ENCODE data around the gene HOXA6.
A peak's percentile ranks its signal among the peaks of the same experiment; 100 is the strongest.

Gene HOXA6

GRCh38 chr7:27188386-27189294 lies 41.1 kb upstream of the HOXA6 start:
- peaks cover 99% of the 10 kb centered on the region for H3K27me3 ChIP-seq (ENCODE audit: control insufficient read depth, insufficient read depth, low read length)
- peak overlapping the region; percentile 43 for H3K4me3 ChIP-seq (ENCODE audit: low read depth, low read length)
- H3K9ac ChIP-seq (ENCODE audit: low read depth, low read length) = no peak overlapping the region

GRCh38 chr7:27187475-27188385 lies 40.2 kb upstream of the HOXA6 start:
- H3K36me3 ChIP-seq (ENCODE audit: control insufficient read depth, insufficient read depth, low read length) = no peaks in the 10 kb centered on the region
- peaks cover 99% of the 10 kb centered on the region for H3K27me3 ChIP-seq (ENCODE audit: control insufficient read depth, insufficient read depth, low read length)
- no peaks in the 10 kb centered on the region for H3K9me3 ChIP-seq (ENCODE audit: control insufficient read depth, insufficient read depth, low read length)
- peak overlapping the region; percentile 43 for H3K4me3 ChIP-seq (ENCODE audit: low read depth, low read length)
- peaks cover 8% of the 10 kb centered on the region for H3K4me1 ChIP-seq (ENCODE audit: control insufficient read depth, insufficient read depth, low read length)
- H3K9ac ChIP-seq (ENCODE audit: low read depth, low read length) = no peak overlapping the region

More at GRCh38 chr7:27188386-27189294, 41.1 kb upstream of the HOXA6 start:
- H3K9me3 ChIP-seq (ENCODE audit: control insufficient read depth, insufficient read depth, low read length) = no peaks in the 10 kb centered on the region
- H3K4me1 ChIP-seq (ENCODE audit: control insufficient read depth, insufficient read depth, low read length) = peaks cover 8% of the 10 kb centered on the region
- no peaks in the 10 kb centered on the region for H3K36me3 ChIP-seq (ENCODE audit: control insufficient read depth, insufficient read depth, low read length)

GRCh38 chr7:27186668-27187474 lies 39.3 kb upstream of the HOXA6 start:
- Histone ChIP-seq H3K27me3 (ENCODE audit: control insufficient read depth, insufficient read depth, low read length) (peaks cover 99% of the 10 kb centered on the region), H3K4me1 (ENCODE audit: control insufficient read depth, insufficient read depth, low read length) (peaks cover 8% of the 10 kb centered on the region), H3K9ac (ENCODE audit: low read depth, low read length) (no peak overlapping the region), H3K4me3 (ENCODE audit: low read depth, low read length) (peak overlapping the region; percentile 26), H3K36me3 (ENCODE audit: control insufficient read depth, insufficient read depth, low read length) (no peaks in the 10 kb centered on the region), H3K9me3 (ENCODE audit: control insufficient read depth, insufficient read depth, low read length) (no peaks in the 10 kb centered on the region)

GRCh38 chr7:27185854-27186667 lies 38.5 kb upstream of the HOXA6 start:
- H3K36me3 ChIP-seq (ENCODE audit: control insufficient read depth, insufficient read depth, low read length) = no peaks in the 10 kb centered on the region
- H3K9ac ChIP-seq (ENCODE audit: low read depth, low read length) = no peak overlapping the region
- peaks cover 8% of the 10 kb centered on the region for H3K4me1 ChIP-seq (ENCODE audit: control insufficient read depth, insufficient read depth, low read length)
- H3K27me3 ChIP-seq (ENCODE audit: control insufficient read depth, insufficient read depth, low read length) = peaks cover 99% of the 10 kb centered on the region
- peak overlapping the region; percentile 4 for H3K4me3 ChIP-seq (ENCODE audit: low read depth, low read length)
- H3K9me3 ChIP-seq (ENCODE audit: control insufficient read depth, insufficient read depth, low read length) = no peaks in the 10 kb centered on the region

GRCh38 chr7:27185013-27185853 lies 37.7 kb upstream of the HOXA6 start, which contains the start of gene HOXA11:
TSS of gene HOXA11 (minus strand) at chr7:27185232. CDS start at chr7:27185144, 88 bp downstream.
- Histone ChIP-seq H3K36me3 (ENCODE audit: control insufficient read depth, insufficient read depth, low read length) (no peaks in the 10 kb centered on the region), H3K27me3 (ENCODE audit: control insufficient read depth, insufficient read depth, low read length) (peaks cover 99% of the 10 kb centered on the region), H3K9ac (ENCODE audit: low read depth, low read length) (no peak within 1 kb of the TSS), H3K4me1 (ENCODE audit: control insufficient read depth, insufficient read depth, low read length) (peaks cover 8% of the 10 kb centered on the region), H3K9me3 (ENCODE audit: control insufficient read depth, insufficient read depth, low read length) (no peaks in the 10 kb centered on the region), H3K4me3 (ENCODE audit: low read depth, low read length) (peak within 1 kb of the TSS; percentile 4)

- H3K36me3 ChIP-seq (ENCODE audit: control insufficient read depth, insufficient read depth, low read length) = no peaks in the 10 kb centered on the region
- no peak overlapping the region for H3K9ac ChIP-seq (ENCODE audit: low read depth, low read length)
- no peaks in the 10 kb centered on the region for H3K9me3 ChIP-seq (ENCODE audit: control insufficient read depth, insufficient read depth, low read length)
- H3K27me3 ChIP-seq (ENCODE audit: control insufficient read depth, insufficient read depth, low read length) = peaks cover 99% of the 10 kb centered on the region
- H3K4me3 ChIP-seq (ENCODE audit: low read depth, low read length) = peak overlapping the region; percentile 4
- peaks cover 8% of the 10 kb centered on the region for H3K4me1 ChIP-seq (ENCODE audit: control insufficient read depth, insufficient read depth, low read length)
These were observed 36.9 kb upstream of the HOXA6 start for GRCh38 chr7:27184337-27185012.

GRCh38 chr7:27183682-27184336 lies 36.2 kb upstream of the HOXA6 start:
- peaks cover 99% of the 10 kb centered on the region for H3K27me3 ChIP-seq (ENCODE audit: control insufficient read depth, insufficient read depth, low read length)
- H3K36me3 ChIP-seq (ENCODE audit: control insufficient read depth, insufficient read depth, low read length) = no peaks in the 10 kb centered on the region
- no peak overlapping the region for H3K4me3 ChIP-seq (ENCODE audit: low read depth, low read length)
- H3K9me3 ChIP-seq (ENCODE audit: control insufficient read depth, insufficient read depth, low read length) = no peaks in the 10 kb centered on the region
- peaks cover 8% of the 10 kb centered on the region for H3K4me1 ChIP-seq (ENCODE audit: control insufficient read depth, insufficient read depth, low read length)
- no peak overlapping the region for H3K9ac ChIP-seq (ENCODE audit: low read depth, low read length)

- Histone ChIP-seq H3K4me3 (ENCODE audit: low read depth, low read length) (peak overlapping the region; percentile 6), H3K27me3 (ENCODE audit: control insufficient read depth, insufficient read depth, low read length) (peaks cover 99% of the 10 kb centered on the region), H3K36me3 (ENCODE audit: control insufficient read depth, insufficient read depth, low read length) (no peaks in the 10 kb centered on the region), H3K4me1 (ENCODE audit: control insufficient read depth, insufficient read depth, low read length) (peaks cover 8% of the 10 kb centered on the region), H3K9me3 (ENCODE audit: control insufficient read depth, insufficient read depth, low read length) (no peaks in the 10 kb centered on the region), H3K9ac (ENCODE audit: low read depth, low read length) (no peak overlapping the region)
These were observed 35.5 kb upstream of the HOXA6 start for GRCh38 chr7:27182861-27183681.

- H3K9ac ChIP-seq (ENCODE audit: low read depth, low read length) = no peak overlapping the region
- no peaks in the 10 kb centered on the region for H3K9me3 ChIP-seq (ENCODE audit: control insufficient read depth, insufficient read depth, low read length)
- H3K4me1 ChIP-seq (ENCODE audit: control insufficient read depth, insufficient read depth, low read length) = peaks cover 8% of the 10 kb centered on the region
- peak overlapping the region; percentile 6 for H3K4me3 ChIP-seq (ENCODE audit: low read depth, low read length)
- H3K27me3 ChIP-seq (ENCODE audit: control insufficient read depth, insufficient read depth, low read length) = peaks cover 99% of the 10 kb centered on the region
- H3K36me3 ChIP-seq (ENCODE audit: control insufficient read depth, insufficient read depth, low read length) = no peaks in the 10 kb centered on the region
These were observed 34.8 kb upstream of the HOXA6 start for GRCh38 chr7:27182285-27182841.

Data from iPS-15b (cell line).